Liver (tissue), 9 donors: ENCODE results near the gene CMTM1. TPM values are rescaled to one million over a fixed set of nuclear protein-coding genes. Genes with fewer than 3 reads are reported as not detected.

Experiments used
- DNase-seq: peaks from one replicate; pipeline ENCODE4 v3.0.0-alpha.2; 2017; ENCODE audit warnings: low spot score
- H3K27ac ChIP-seq, 2 donors: one replicate each; pipeline ENCODE4 v1.7.0; 2013; ENCODE audit warnings: inconsistent platforms in 2 of 2, low read length in 2 of 2, control low read depth in 1 of 2, low read depth in 1 of 2, mild to moderate bottlenecking in 1 of 2
- H3K27me3 ChIP-seq, 4 donors: one replicate each; pipeline versions ENCODE4 v1.6.1 to v1.7.0; 2013; ENCODE audit warnings: low read length in 3 of 4, inconsistent platforms in 1 of 4, mild to moderate bottlenecking in 1 of 4, moderate library complexity in 1 of 4; ENCODE audit not compliant: control insufficient read depth in 4 of 4, insufficient read depth in 4 of 4
- H3K36me3 ChIP-seq, 4 donors: one replicate each; pipeline versions ENCODE4 v1.6.1 to v1.7.0; 2013; ENCODE audit warnings: low read length in 3 of 4, mild to moderate bottlenecking in 3 of 4, low read depth in 1 of 4, moderate library complexity in 1 of 4; ENCODE audit not compliant: control insufficient read depth in 4 of 4, insufficient read depth in 3 of 4
- H3K4me1 ChIP-seq, 4 donors: one replicate each; pipeline versions ENCODE4 v1.6.1 to v1.7.0; 2013; ENCODE audit warnings: low read length in 3 of 4, mild to moderate bottlenecking in 3 of 4, moderate library complexity in 1 of 4; ENCODE audit not compliant: control insufficient read depth in 4 of 4, insufficient read depth in 4 of 4
- H3K4me3 ChIP-seq, 3 donors: one replicate each; pipeline versions ENCODE4 v1.6.1 to v1.7.0; 2013; ENCODE audit warnings: low read length in 3 of 3, control low read depth in 1 of 3, low read depth in 1 of 3, mild to moderate bottlenecking in 1 of 3
- H3K9ac ChIP-seq, 2 donors: one replicate each; pipeline ENCODE4 v1.7.0; 2013; ENCODE audit warnings: low read length in 2 of 2, mild to moderate bottlenecking in 2 of 2, moderate library complexity in 2 of 2, control low read depth in 1 of 2, low read depth in 1 of 2
- H3K9me3 ChIP-seq, 4 donors: one replicate each; pipeline versions ENCODE4 v1.6.1 to v1.7.0; 2013; ENCODE audit warnings: low read length in 3 of 4; ENCODE audit not compliant: control insufficient read depth in 4 of 4
- EGR1 ChIP-seq, 2 donors: IDR thresholded peaks; 2 replicates each; pipeline ENCODE4 v1.6.1; 2016 to 2018; ENCODE audit warnings: antibody characterized with exemption in 2 of 2, low read depth in 2 of 2
- FOXA1 ChIP-seq: IDR thresholded peaks from 2 replicates; pipeline ENCODE4 v1.6.1; 2016; ENCODE audit warnings: antibody characterized with exemption
- FOXA2 ChIP-seq: IDR thresholded peaks from 2 replicates; pipeline ENCODE4 v1.6.1; 2016; ENCODE audit warnings: antibody characterized with exemption
- GABPA ChIP-seq, 2 donors: IDR thresholded peaks in 1 of 2; conservative IDR thresholded peaks in 1 of 2; 2 replicates each; pipeline ENCODE4 v1.6.1; 2016; ENCODE audit warnings: antibody characterized with exemption in 2 of 2, mild to moderate bottlenecking in 1 of 2, moderate library complexity in 1 of 2
- HNF4A ChIP-seq, 2 donors: conservative IDR thresholded peaks; 2 replicates each; pipeline ENCODE4 v1.6.1; 2016; ENCODE audit warnings: antibody characterized with exemption in 2 of 2, mild to moderate bottlenecking in 2 of 2
- HNF4G ChIP-seq: IDR thresholded peaks from 2 replicates; pipeline ENCODE4 v1.6.1; 2016; ENCODE audit warnings: antibody characterized with exemption
- JUND ChIP-seq, 2 donors: IDR thresholded peaks; 2 replicates each; pipeline ENCODE4 v1.6.1; 2016; ENCODE audit warnings: antibody characterized with exemption in 2 of 2
- MAX ChIP-seq: IDR thresholded peaks from 2 replicates; pipeline ENCODE4 v1.6.1; 2016; ENCODE audit warnings: antibody characterized with exemption
- NR2F2 ChIP-seq: IDR thresholded peaks from 2 replicates; pipeline ENCODE4 v1.6.1; 2016; ENCODE audit warnings: antibody characterized with exemption
- RAD21 ChIP-seq, 2 donors: IDR thresholded peaks; 2 replicates each; pipeline ENCODE4 v1.6.1; 2016; ENCODE audit warnings: antibody characterized with exemption in 2 of 2, mild to moderate bottlenecking in 2 of 2
- REST ChIP-seq: IDR thresholded peaks from 2 replicates; pipeline ENCODE4 v1.6.1; 2016; ENCODE audit warnings: antibody characterized with exemption, mild to moderate bottlenecking
- RXRA ChIP-seq, 2 donors: IDR thresholded peaks; 2 replicates each; pipeline ENCODE4 v1.6.1; 2017 to 2018; ENCODE audit warnings: antibody characterized with exemption in 2 of 2, mild to moderate bottlenecking in 1 of 2
- SP1 ChIP-seq: IDR thresholded peaks from 2 replicates; pipeline ENCODE4 v1.6.1; 2018; ENCODE audit warnings: antibody characterized with exemption, mild to moderate bottlenecking
- TAF1 ChIP-seq: conservative IDR thresholded peaks from 2 replicates; pipeline ENCODE4 v1.6.1; 2016; ENCODE audit warnings: antibody characterized with exemption, mild to moderate bottlenecking
- YY1 ChIP-seq: IDR thresholded peaks from 2 replicates; pipeline ENCODE4 v1.6.1; 2016; ENCODE audit warnings: antibody characterized with exemption, mild to moderate bottlenecking
- WGBS: extraction: QIAGEN DNeasy Blood & Tissue Kit; methylation state at CpG from one replicate; pipeline ENCODE4 v1.1.7; 2013; 5-methylcytosine and 5-hydroxymethylcytosine counted together
- polyA plus RNA-seq, 2 donors: library from polyadenylated mRNA; stranded (reverse) in 1 of 2; unstranded in 1 of 2; fragments of 200-250 nt in 1 of 2; fragments of >200 nt in 1 of 2; fragmentation: Nextera tagmentation in 1 of 2; extraction: Ambion mirVana in 1 of 2; gene quantifications; one replicate each; pipeline versions ENCODE4 v1.2.1 to v1.2.3, GENCODE V29; 2013 to 2015
- total RNA-seq, 2 donors: library from RNA; depleted of rRNA; stranded (reverse); fragments of >200 nt; gene quantifications; one replicate each; pipeline ENCODE4 v1.2.3, GENCODE V29; 2014
- TF ChIP-seq, protein P1 (sequence below): fragments of 150-350 bp; IDR thresholded peaks from 2 replicates; pipeline ENCODE4 v1.5.1; 2017; ENCODE audit warnings: improper control_type of control experiment, low read depth, low read length; ENCODE audit not compliant: missing input control
- TF ChIP-seq, protein P2 (sequence below): IDR thresholded peaks from 2 replicates; pipeline ENCODE4 v1.6.1; 2016; ENCODE audit warnings: antibody characterized with exemption
- TF ChIP-seq, protein P3 (sequence below): IDR thresholded peaks from 2 replicates; pipeline ENCODE4 v1.6.1; 2016; ENCODE audit warnings: antibody characterized with exemption
- donor health status: healthy.
- donor health status: healthy.
- donor health status: healthy.
- donor health status: healthy.
- donor health status: healthy.

CMTM1 gene
- total and polyA plus RNA-seq, 4 donors, result 0.32 to 0.84 (median 0.49) TPM

DNA sequence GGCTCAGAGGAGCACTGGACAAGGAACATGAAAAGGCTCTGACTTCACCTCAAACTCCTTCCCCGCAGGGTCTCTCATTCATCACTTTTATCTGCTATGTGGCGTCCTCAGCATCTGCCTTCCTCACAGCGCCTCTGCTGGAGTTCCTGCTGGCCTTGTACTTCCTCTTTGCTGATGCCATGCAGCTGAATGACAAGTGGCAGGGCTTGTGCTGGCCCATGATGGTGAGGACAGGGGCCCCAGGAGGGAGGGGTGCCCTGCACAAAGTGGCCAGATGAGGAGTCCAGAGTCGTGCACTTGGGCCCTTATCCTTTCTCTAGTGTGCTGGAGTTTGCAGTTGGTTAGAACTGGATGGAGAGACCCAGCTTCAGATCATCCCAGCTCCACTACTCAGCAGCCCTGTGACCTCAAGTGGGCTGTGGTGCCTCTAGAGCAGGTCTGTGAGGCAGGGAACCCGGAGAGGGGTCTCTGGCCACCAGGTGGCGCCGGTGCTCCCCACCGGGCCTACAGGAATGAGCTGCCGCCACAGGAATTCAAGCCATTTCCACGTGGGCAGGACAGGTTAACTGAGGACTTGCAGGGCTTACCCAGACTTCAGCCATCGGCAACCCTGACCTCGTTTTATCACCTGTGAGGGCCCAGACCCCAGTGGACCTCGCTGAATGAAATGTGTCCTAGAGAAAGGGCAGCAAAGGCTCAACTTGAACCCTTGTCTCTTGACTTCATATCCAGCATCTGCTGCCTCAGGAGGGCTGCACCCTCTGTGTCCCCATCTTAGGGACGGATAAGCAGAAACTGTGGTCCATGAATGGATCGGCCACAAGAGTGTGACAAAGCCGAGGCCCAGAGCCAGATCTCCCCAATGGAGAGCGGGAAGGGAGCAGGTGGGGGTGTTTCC, 42.3 kb downstream of the CMTM1 start:
- Histone ChIP-seq H3K4me1 (peaks cover 2 to 19% (median 8%) of the 10 kb centered on the region in 4 donors), H3K36me3 (peaks cover 0 to 7% (median 0%) of the 10 kb centered on the region in 4 donors), H3K27me3 (no peaks in the 10 kb centered on the region), H3K9me3 (no peaks in the 10 kb centered on the region), H3K4me3 (no peak overlapping the region), H3K9ac (no peak overlapping the region), H3K27ac (no peak overlapping the region)
- peak; percentile 15 for TF ChIP-seq NR2F2
- TF ChIP-seq, protein P1, sequence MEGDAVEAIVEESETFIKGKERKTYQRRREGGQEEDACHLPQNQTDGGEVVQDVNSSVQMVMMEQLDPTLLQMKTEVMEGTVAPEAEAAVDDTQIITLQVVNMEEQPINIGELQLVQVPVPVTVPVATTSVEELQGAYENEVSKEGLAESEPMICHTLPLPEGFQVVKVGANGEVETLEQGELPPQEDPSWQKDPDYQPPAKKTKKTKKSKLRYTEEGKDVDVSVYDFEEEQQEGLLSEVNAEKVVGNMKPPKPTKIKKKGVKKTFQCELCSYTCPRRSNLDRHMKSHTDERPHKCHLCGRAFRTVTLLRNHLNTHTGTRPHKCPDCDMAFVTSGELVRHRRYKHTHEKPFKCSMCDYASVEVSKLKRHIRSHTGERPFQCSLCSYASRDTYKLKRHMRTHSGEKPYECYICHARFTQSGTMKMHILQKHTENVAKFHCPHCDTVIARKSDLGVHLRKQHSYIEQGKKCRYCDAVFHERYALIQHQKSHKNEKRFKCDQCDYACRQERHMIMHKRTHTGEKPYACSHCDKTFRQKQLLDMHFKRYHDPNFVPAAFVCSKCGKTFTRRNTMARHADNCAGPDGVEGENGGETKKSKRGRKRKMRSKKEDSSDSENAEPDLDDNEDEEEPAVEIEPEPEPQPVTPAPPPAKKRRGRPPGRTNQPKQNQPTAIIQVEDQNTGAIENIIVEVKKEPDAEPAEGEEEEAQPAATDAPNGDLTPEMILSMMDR, result peak; percentile 85
- TF ChIP-seq REST, result no peak
- TF ChIP-seq SP1, result no peak
- no peak for TF ChIP-seq MAX
- TF ChIP-seq EGR1 (IDR thresholded peaks at IDR 0.05; ENCODE audit: low read depth in 2 of 2), result no peak
- TF ChIP-seq RAD21 (IDR thresholded peaks at IDR 0.05), result peak; percentile 89 to 91
- TF ChIP-seq JUND (IDR thresholded peaks at IDR 0.05), result no peak
- TF ChIP-seq FOXA1, result no peak
- TF ChIP-seq HNF4G, result no peak
- TF ChIP-seq GABPA (IDR thresholded peaks at IDR 0.05 in 1 of 2, conservative IDR thresholded peaks at IDR 0.05 in 1 of 2), result no peak
- no peak for TF ChIP-seq TAF1
- TF ChIP-seq, protein P2, sequence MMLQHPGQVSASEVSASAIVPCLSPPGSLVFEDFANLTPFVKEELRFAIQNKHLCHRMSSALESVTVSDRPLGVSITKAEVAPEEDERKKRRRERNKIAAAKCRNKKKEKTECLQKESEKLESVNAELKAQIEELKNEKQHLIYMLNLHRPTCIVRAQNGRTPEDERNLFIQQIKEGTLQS, result no peak
- TF ChIP-seq, protein P3, sequence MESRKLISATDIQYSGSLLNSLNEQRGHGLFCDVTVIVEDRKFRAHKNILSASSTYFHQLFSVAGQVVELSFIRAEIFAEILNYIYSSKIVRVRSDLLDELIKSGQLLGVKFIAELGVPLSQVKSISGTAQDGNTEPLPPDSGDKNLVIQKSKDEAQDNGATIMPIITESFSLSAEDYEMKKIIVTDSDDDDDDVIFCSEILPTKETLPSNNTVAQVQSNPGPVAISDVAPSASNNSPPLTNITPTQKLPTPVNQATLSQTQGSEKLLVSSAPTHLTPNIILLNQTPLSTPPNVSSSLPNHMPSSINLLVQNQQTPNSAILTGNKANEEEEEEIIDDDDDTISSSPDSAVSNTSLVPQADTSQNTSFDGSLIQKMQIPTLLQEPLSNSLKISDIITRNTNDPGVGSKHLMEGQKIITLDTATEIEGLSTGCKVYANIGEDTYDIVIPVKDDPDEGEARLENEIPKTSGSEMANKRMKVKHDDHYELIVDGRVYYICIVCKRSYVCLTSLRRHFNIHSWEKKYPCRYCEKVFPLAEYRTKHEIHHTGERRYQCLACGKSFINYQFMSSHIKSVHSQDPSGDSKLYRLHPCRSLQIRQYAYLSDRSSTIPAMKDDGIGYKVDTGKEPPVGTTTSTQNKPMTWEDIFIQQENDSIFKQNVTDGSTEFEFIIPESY, result no peak
- TF ChIP-seq YY1, result no peak
- TF ChIP-seq FOXA2, result no peak
- peak; percentile 78 to 90 for TF ChIP-seq RXRA (IDR thresholded peaks at IDR 0.05)
- TF ChIP-seq HNF4A (conservative IDR thresholded peaks at IDR 0.05), result peak in 1 of 2 donors; percentile 10
- peak; percentile 85 for DNase-seq
- 33% methylated on average over 17 of the region's 17 CpGs for WGBS
